BLaER1 treated with 17β-estradiol and CSF1 and Interleukin-3, amounts not matched to agents 10 nM and 100 nM (cell line): ENCODE results near the gene SBNO2.

Source experiments
- H3K27ac ChIP-seq, 11 experiments: shearing (Covaris generic); formaldehyde crosslinking; 2 replicates each; pipeline ENCODE4 v1.8.1; 2022
- H3K27me3 ChIP-seq, 11 experiments: shearing (Covaris generic); formaldehyde crosslinking; 2 replicates each; pipeline ENCODE4 v1.8.1; 2022
- H3K36me3 ChIP-seq, 11 experiments: shearing (Covaris generic); formaldehyde crosslinking; 2 replicates each; pipeline ENCODE4 v1.8.1; 2022
- H3K4me1 ChIP-seq, 10 experiments: shearing (Covaris generic); formaldehyde crosslinking; 2 replicates each; pipeline ENCODE4 v1.8.1; 2022
- H3K4me2 ChIP-seq, 11 experiments: shearing (Covaris generic); formaldehyde crosslinking; 2 replicates each; pipeline ENCODE4 v1.8.1; 2022
- H3K4me3 ChIP-seq, 10 experiments: shearing (Covaris generic); formaldehyde crosslinking; 2 replicates each; pipeline ENCODE4 v1.8.1; 2022
- H3K9ac ChIP-seq, 11 experiments: shearing (Covaris generic); formaldehyde crosslinking; 2 replicates each; pipeline ENCODE4 v1.8.1; 2022
- H3K9me3 ChIP-seq, 11 experiments: shearing (Covaris generic); formaldehyde crosslinking; replicated peaks in 1 of 11; 2 replicates each; pipeline ENCODE4 v1.8.1; 2022
- H4K20me1 ChIP-seq, 11 experiments: shearing (Covaris generic); formaldehyde crosslinking; 2 replicates each; pipeline ENCODE4 v1.8.1; 2022
- Cebpa-rat ChIP-seq, 11 experiments: shearing (Covaris generic); IDR thresholded peaks; 2 replicates each; pipeline ENCODE4 v1.8.1; 2022

SBNO2 gene

GRCh38 chr19:1067341-1067957 lies 106.6 kb downstream of the SBNO2 start:
- Histone ChIP-seq H3K36me3 (peaks cover 37 to 43% (median 42%) of the 10 kb centered on the region in 11 experiments), H4K20me1 (peaks cover 20 to 43% (median 33%) of the 10 kb centered on the region in 11 experiments; a peak in 21 of 22 replicates), H3K27me3 (0 out of 22 replicates have a peak, but pooled peaks cover 0 to 4% (median 0%) of the 10 kb centered on the region in 11 experiments), H3K9ac (peak overlapping the region; percentile 88 to 99 (median 96)), H3K9me3 (0 out of 22 replicates have a peak, but pooled peaks cover 0 to 5% (median 0%) of the 10 kb centered on the region in 11 experiments), H3K4me1 (peaks cover 64 to 79% (median 71%) of the 10 kb centered on the region in 10 experiments), H3K4me3 (peak overlapping the region; percentile 91 to 100 (median 96)), H3K4me2 (peak overlapping the region; percentile 88 to 100 (median 97)), H3K27ac (peak overlapping the region; percentile 71 to 99 (median 96))
- no peak for TF ChIP-seq Cebpa-rat (IDR thresholded peaks at IDR 0.05)

DNA sequence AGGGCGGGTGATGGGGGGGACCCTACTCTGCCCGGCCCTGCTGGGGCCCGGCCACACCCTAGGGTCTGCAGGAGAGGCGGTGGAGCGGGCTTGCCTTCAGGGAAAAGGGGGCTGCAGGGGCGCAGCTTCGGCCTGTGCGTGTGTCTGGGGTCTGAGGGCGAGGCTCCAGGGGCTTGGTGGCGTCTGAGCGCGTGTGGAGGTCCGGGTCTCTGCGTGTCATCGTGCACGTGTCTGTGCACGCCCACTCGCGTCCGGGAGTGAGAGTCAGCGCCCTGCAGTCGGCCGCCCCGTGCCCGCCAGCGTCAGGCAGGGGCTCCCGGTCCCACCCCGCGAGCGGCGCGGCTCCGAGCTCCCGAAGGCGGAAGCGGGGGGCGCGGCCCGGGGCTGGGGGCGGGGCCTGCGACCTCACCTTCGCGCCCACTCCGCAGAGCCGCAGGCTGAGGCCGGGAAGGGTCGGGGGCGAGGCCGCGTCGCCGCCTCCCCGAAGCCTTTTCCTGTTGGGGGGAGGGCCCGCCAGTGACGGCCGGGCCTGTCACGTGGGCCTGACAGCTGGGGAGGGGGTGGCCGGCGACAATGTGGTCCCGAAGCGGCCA lies 107.2 kb downstream of the SBNO2 start, which contains the start of gene ARHGAP45:
TSS of gene ARHGAP45 (plus strand) at position 420 of the 593 bp plus-strand sequence. CDS start 239 bp downstream, outside the sequence.
- 0 out of 22 replicates have a peak, but pooled peaks cover 0 to 4% (median 0%) of the 10 kb centered on the region in 11 experiments for H3K27me3 ChIP-seq
- H3K9ac ChIP-seq = peak within 1 kb of the TSS; percentile 88 to 99 (median 96)
- H4K20me1 ChIP-seq = peaks cover 14 to 37% (median 27%) of the 10 kb centered on the region in 11 experiments; a peak in 21 of 22 replicates
- peaks cover 31 to 37% (median 36%) of the 10 kb centered on the region in 11 experiments for H3K36me3 ChIP-seq
- peak within 1 kb of the TSS; percentile 91 to 100 (median 96) for H3K4me3 ChIP-seq
- peaks cover 58 to 77% (median 69%) of the 10 kb centered on the region in 10 experiments for H3K4me1 ChIP-seq
- TF ChIP-seq Cebpa-rat (IDR thresholded peaks at IDR 0.05) = no peak
- peak within 1 kb of the TSS; percentile 71 to 99 (median 96) for H3K27ac ChIP-seq
- H3K4me2 ChIP-seq = peak within 1 kb of the TSS; percentile 88 to 100 (median 97)
- 0 out of 22 replicates have a peak, but pooled peaks cover 0 to 5% (median 0%) of the 10 kb centered on the region in 11 experiments for H3K9me3 ChIP-seq

GRCh38 chr19:1066251-1066747 lies 107.8 kb downstream of the SBNO2 start:
- Histone ChIP-seq H3K9me3 (0 out of 22 replicates have a peak, but pooled peaks cover 0 to 5% (median 0%) of the 10 kb centered on the region in 11 experiments), H3K27ac (peak overlapping the region in 9 of 11 experiments; percentile 90 to 99 (median 96); a peak in 18 of 22 replicates), H3K4me3 (peak overlapping the region; percentile 91 to 100 (median 96); a peak in 19 of 20 replicates), H3K4me2 (peak overlapping the region; percentile 88 to 100 (median 97)), H3K27me3 (0 out of 22 replicates have a peak, but pooled peaks cover 0 to 4% (median 0%) of the 10 kb centered on the region in 11 experiments), H3K36me3 (peaks cover 25 to 32% (median 30%) of the 10 kb centered on the region in 11 experiments), H3K4me1 (peaks cover 52 to 71% (median 64%) of the 10 kb centered on the region in 10 experiments), H4K20me1 (peaks cover 9 to 31% (median 21%) of the 10 kb centered on the region in 11 experiments; a peak in 21 of 22 replicates), H3K9ac (peak overlapping the region; percentile 88 to 99 (median 96); a peak in 19 of 22 replicates)
- TF ChIP-seq Cebpa-rat (IDR thresholded peaks at IDR 0.05) = no peak

GRCh38 chr19:1065606-1066109 lies 108.4 kb downstream of the SBNO2 start:
- H3K36me3 ChIP-seq = peaks cover 19 to 26% (median 24%) of the 10 kb centered on the region in 11 experiments
- peak overlapping the region; percentile 77 to 100 (median 95); a peak in 21 of 22 replicates for H3K4me2 ChIP-seq
- H3K9ac ChIP-seq = peak overlapping the region in 7 of 11 experiments; percentile 33 to 99 (median 52); a peak in 5 of 22 replicates
- H3K9me3 ChIP-seq = 0 out of 22 replicates have a peak, but pooled peaks cover 0 to 5% (median 0%) of the 10 kb centered on the region in 11 experiments
- H3K27ac ChIP-seq = peak overlapping the region in 3 of 11 experiments; percentile 4 to 99 (median 11); a peak in 3 of 22 replicates
- peaks cover 2 to 25% (median 15%) of the 10 kb centered on the region in 11 experiments; a peak in 21 of 22 replicates for H4K20me1 ChIP-seq
- H3K4me3 ChIP-seq = peak overlapping the region in 1 of 10 experiments; percentile 4; a peak in 1 of 20 replicates
- TF ChIP-seq Cebpa-rat (IDR thresholded peaks at IDR 0.05) = no peak
- H3K4me1 ChIP-seq = peaks cover 46 to 65% (median 58%) of the 10 kb centered on the region in 10 experiments
- 0 out of 22 replicates have a peak, but pooled peaks cover 0 to 4% (median 0%) of the 10 kb centered on the region in 11 experiments for H3K27me3 ChIP-seq

GRCh38 chr19:1064661-1065605 lies 109.1 kb downstream of the SBNO2 start:
- 0 out of 22 replicates have a peak, but pooled peaks cover 0 to 4% (median 0%) of the 10 kb centered on the region in 11 experiments for H3K27me3 ChIP-seq
- H4K20me1 ChIP-seq = peaks cover 0 to 18% (median 8%) of the 10 kb centered on the region in 11 experiments; a peak in 19 of 22 replicates
- 0 out of 22 replicates have a peak, but pooled peaks cover 0 to 5% (median 0%) of the 10 kb centered on the region in 11 experiments for H3K9me3 ChIP-seq
- H3K36me3 ChIP-seq = peaks cover 11 to 18% (median 17%) of the 10 kb centered on the region in 11 experiments
- peak overlapping the region in 2 of 10 experiments; percentile 4 to 24; a peak in 1 of 20 replicates for H3K4me3 ChIP-seq
- H3K4me2 ChIP-seq = peak overlapping the region; percentile 77 to 100 (median 95)
- H3K4me1 ChIP-seq = peaks cover 39 to 58% (median 51%) of the 10 kb centered on the region in 10 experiments
- peak overlapping the region in 8 of 11 experiments; percentile 16 to 98 (median 47); a peak in 10 of 22 replicates for H3K9ac ChIP-seq
- H3K27ac ChIP-seq = peak overlapping the region in 6 of 11 experiments; percentile 8 to 46 (median 18); a peak in 3 of 22 replicates
- no peak for TF ChIP-seq Cebpa-rat (IDR thresholded peaks at IDR 0.05)

DNA sequence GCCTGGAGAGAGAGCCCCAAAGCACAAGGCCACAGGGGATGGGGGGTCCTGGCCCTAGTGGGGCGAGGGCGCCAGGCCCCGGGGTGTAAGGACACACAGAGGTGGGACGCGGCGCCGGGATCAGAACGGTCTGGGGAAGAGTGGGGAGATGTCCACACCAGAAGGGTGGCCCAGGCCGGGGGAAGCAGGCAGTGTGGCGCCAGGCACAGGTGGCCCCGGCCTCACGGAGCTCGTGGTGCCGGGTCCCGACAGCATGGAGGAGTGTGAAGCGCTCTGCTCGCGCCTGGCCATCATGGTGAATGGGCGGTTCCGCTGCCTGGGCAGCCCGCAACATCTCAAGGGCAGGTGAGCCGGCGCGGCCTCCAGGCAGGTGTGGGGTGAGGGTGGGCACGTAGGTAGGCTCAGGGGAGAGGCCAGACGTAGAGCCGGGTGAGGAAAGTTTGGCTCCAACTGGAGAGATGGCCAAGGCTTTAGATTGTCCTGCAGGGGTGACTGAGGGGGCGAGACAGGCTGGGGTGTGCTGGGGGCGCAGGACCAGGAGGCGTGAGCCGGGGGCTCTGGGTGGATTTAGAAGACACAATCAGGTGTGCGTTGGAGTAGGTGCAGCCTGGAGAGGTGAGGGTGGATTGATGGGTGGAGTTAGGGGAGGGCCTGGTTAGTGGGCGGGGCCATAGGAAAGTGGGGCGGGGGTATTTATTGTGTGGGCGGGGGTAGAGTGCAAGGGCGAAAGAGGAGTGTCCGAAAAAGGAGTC lies 110.0 kb downstream of the SBNO2 start:
- peaks cover 6 to 10% (median 8%) of the 10 kb centered on the region in 11 experiments; a peak in 17 of 22 replicates for H3K36me3 ChIP-seq
- no peak for TF ChIP-seq Cebpa-rat (IDR thresholded peaks at IDR 0.05)
- peak overlapping the region; percentile 77 to 100 (median 95) for H3K4me2 ChIP-seq
- H4K20me1 ChIP-seq = peaks cover 0 to 9% (median 0%) of the 10 kb centered on the region in 11 experiments; a peak in 3 of 22 replicates
- H3K4me1 ChIP-seq = peaks cover 32 to 49% (median 43%) of the 10 kb centered on the region in 10 experiments
- no peak overlapping the region for H3K9ac ChIP-seq
- 0 out of 22 replicates have a peak, but pooled peaks cover 0 to 5% (median 0%) of the 10 kb centered on the region in 11 experiments for H3K9me3 ChIP-seq
- H3K27me3 ChIP-seq = 0 out of 22 replicates have a peak, but pooled peaks cover 0 to 4% (median 0%) of the 10 kb centered on the region in 11 experiments
- no peak overlapping the region for H3K27ac ChIP-seq
- H3K4me3 ChIP-seq = no peak overlapping the region
